HCT116 (cell line): ENCODE data around the gene JDP2. TPM values are rescaled to one million over a fixed set of nuclear protein-coding genes. Genes with fewer than 3 reads are reported as not detected.

Experiments
- ATAC-seq: fragments of 200-7000 bp; cut with Tn5 transposase; 2 replicates; pipeline ENCODE4 v1.9.1; 2020; ENCODE audit warnings: mild to moderate bottlenecking, moderate library complexity
- BruUV-seq: library from RNA; stranded (reverse); fragments of 400-500 nt; replicated peaks from 2 replicates; lab custom pipeline; 2021; lab: Mats Ljungman, UMichigan
- CTCF ChIA-PET: fragments of 300-600 bp; sonication (Branson Sonifier 250); formaldehyde crosslinking; loops from one replicate; lab custom pipeline; 2021; ENCODE audit warnings: antibody characterized with exemption; lab: Charles Lee
- POLR2A ChIA-PET: fragments of 300-600, 350-600 bp; sonication (Branson Sonifier 250); formaldehyde crosslinking; loops from one replicate; lab custom pipeline; 2021; ENCODE audit warnings: antibody characterized with exemption; lab: Charles Lee
- RAD21 ChIA-PET, 2 experiments: fragments of 300-600 bp; sonication (Branson Sonifier 250); formaldehyde crosslinking; loops; one replicate each; lab custom pipeline; 2023; ENCODE audit warnings: low total read pairs in 2 of 2; ENCODE audit not compliant: uncharacterized antibody in 2 of 2, unreplicated experiment in 2 of 2, low non-redundant PET in 1 of 2; lab: Charles Lee
- DNase-seq: peaks from one replicate; pipeline ENCODE4 v3.0.0-alpha.2; 2010; ENCODE audit warnings: low read depth, low spot score
- H2AFZ ChIP-seq: fragments of 200-600 bp; shearing (Covaris generic), sonication (generic); 2 replicates; pipeline ENCODE4 v1.6.1; 2017; ENCODE audit warnings: low read depth, mixed run types, mixed read lengths, antibody characterized with exemption, low read length; ENCODE audit not compliant: poor library complexity, severe bottlenecking
- H3K27ac ChIP-seq: 2 replicates; pipeline ENCODE4 v1.5.1; 2012; ENCODE audit warnings: low read depth, low read length
- H3K27me3 ChIP-seq: fragments of 200-600 bp; sonication (generic); 2 replicates; pipeline ENCODE4 v1.6.1; 2016; ENCODE audit warnings: mixed run types, low read length, mixed read lengths; ENCODE audit not compliant: insufficient read depth
- H3K36me3 ChIP-seq, 2 experiments: fragments of 200-500 bp in 1 of 2; fragments of 200-600 bp in 1 of 2; sonication (Bioruptor generic) in 1 of 2; sonication (generic) in 1 of 2; 2 replicates each; pipeline versions ENCODE4 v1.5.1 to v1.6.1; 2014 to 2016; ENCODE audit warnings: low read length in 2 of 2, inconsistent platforms in 1 of 2, mixed read lengths in 1 of 2, mixed run types in 1 of 2; ENCODE audit not compliant: insufficient read depth in 2 of 2, control insufficient read depth in 1 of 2
- H3K4me1 ChIP-seq, 2 experiments: fragments of 200-600 bp in 1 of 2; sonication (generic) in 1 of 2; 2 replicates each; pipeline versions ENCODE4 v1.5.1 to v1.6.1; 2012 to 2017; ENCODE audit warnings: low read length in 2 of 2, inconsistent platforms in 1 of 2, mild to moderate bottlenecking in 1 of 2, mixed read lengths in 1 of 2, mixed run types in 1 of 2, moderate library complexity in 1 of 2; ENCODE audit not compliant: insufficient read depth in 2 of 2, control insufficient read depth in 1 of 2
- H3K4me2 ChIP-seq: fragments of 200-600 bp; sonication (generic); 2 replicates; pipeline ENCODE4 v1.6.1; 2017; ENCODE audit warnings: mixed run types, low read length, mixed read lengths
- H3K4me3 ChIP-seq, 2 experiments: fragments of 200-600 bp in 1 of 2; sonication (generic) in 1 of 2; replicated peaks in 1 of 2; 2 replicates each; pipeline ENCODE4 v1.5.1; 2011 to 2016; ENCODE audit warnings: low read length in 2 of 2, control low read depth in 1 of 2, low read depth in 1 of 2, mild to moderate bottlenecking in 1 of 2, mixed read lengths in 1 of 2, mixed run types in 1 of 2
- H3K79me2 ChIP-seq: fragments of 200-600 bp; sonication (generic); 2 replicates; pipeline ENCODE4 v1.6.1; 2017; ENCODE audit warnings: mild to moderate bottlenecking, mixed run types, low read length, moderate library complexity, mixed read lengths; ENCODE audit not compliant: insufficient read depth
- H3K9ac ChIP-seq: fragments of 200-600 bp; sonication (generic); 2 replicates; pipeline ENCODE4 v1.6.1; 2016; ENCODE audit warnings: low read length, mixed read lengths
- H3K9me2 ChIP-seq: fragments of 200-600 bp; sonication (generic), shearing (Covaris generic); 2 replicates; pipeline ENCODE4 v1.6.1; 2017; ENCODE audit warnings: mixed run types, mild to moderate bottlenecking, moderate library complexity; ENCODE audit not compliant: insufficient read depth
- H3K9me3 ChIP-seq, 2 experiments: fragments of 200-500 bp in 1 of 2; fragments of 200-600 bp in 1 of 2; sonication (Bioruptor generic) in 1 of 2; sonication (generic) in 1 of 2; 2 replicates each; pipeline ENCODE4 v1.6.1; 2014 to 2017; ENCODE audit warnings: low read length in 2 of 2, mixed read lengths in 2 of 2, inconsistent platforms in 1 of 2, low read depth in 1 of 2, mild to moderate bottlenecking in 1 of 2, mixed run types in 1 of 2, moderate library complexity in 1 of 2; ENCODE audit not compliant: control insufficient read depth in 1 of 2, insufficient read depth in 1 of 2
- H4K20me1 ChIP-seq: fragments of 200-600 bp; sonication (generic), shearing (Covaris generic); 2 replicates; pipeline ENCODE4 v1.6.1; 2017; ENCODE audit warnings: mixed run types, mild to moderate bottlenecking, moderate library complexity; ENCODE audit not compliant: insufficient read depth
- ATF3 ChIP-seq: IDR thresholded peaks from 2 replicates; pipeline ENCODE4 v1.6.1; 2012
- EGR1 ChIP-seq: IDR thresholded peaks from 2 replicates; pipeline ENCODE4 v1.6.1; 2012; ENCODE audit warnings: low read depth
- ELF1 ChIP-seq: IDR thresholded peaks from 2 replicates; pipeline ENCODE4 v1.6.1; 2012; ENCODE audit warnings: low read depth, borderline replicate concordance
- EZH2phosphoT487 ChIP-seq: fragments of 200-600 bp; IDR thresholded peaks from 2 replicates; pipeline ENCODE4 v1.6.1; 2018; ENCODE audit warnings: antibody characterized with exemption, borderline replicate concordance
- FOSL1 ChIP-seq: IDR thresholded peaks from 2 replicates; pipeline ENCODE4 v1.6.1; 2012; ENCODE audit warnings: low read depth
- MAX ChIP-seq: IDR thresholded peaks from 2 replicates; pipeline ENCODE4 v1.6.1; 2012
- POLR2A ChIP-seq: IDR thresholded peaks from 2 replicates; pipeline ENCODE4 v1.7.0; 2011; ENCODE audit warnings: borderline replicate concordance; ENCODE audit not compliant: insufficient read depth, insufficient read length; ENCODE audit errors: extremely low read depth
- POLR2AphosphoS5 ChIP-seq: IDR thresholded peaks from 2 replicates; pipeline ENCODE4 v1.6.1; 2011; ENCODE audit warnings: mild to moderate bottlenecking, low read depth, low read length, moderate library complexity
- RAD21 ChIP-seq: IDR thresholded peaks from 2 replicates; pipeline ENCODE4 v1.6.1; 2012; ENCODE audit warnings: low read depth, mild to moderate bottlenecking
- SIN3A ChIP-seq: IDR thresholded peaks from 2 replicates; pipeline ENCODE4 v1.6.1; 2012; ENCODE audit warnings: low read depth
- SP1 ChIP-seq: IDR thresholded peaks from 2 replicates; pipeline ENCODE4 v1.6.1; 2012; ENCODE audit warnings: low read depth
- TCF7L2 ChIP-seq: IDR thresholded peaks from 2 replicates; pipeline ENCODE4 v1.7.0; 2011; ENCODE audit warnings: borderline replicate concordance, inconsistent platforms; ENCODE audit not compliant: insufficient read depth, insufficient read length; ENCODE audit errors: extremely low read depth
- ZBTB33 ChIP-seq: IDR thresholded peaks from 2 replicates; pipeline ENCODE4 v1.6.1; 2011; ENCODE audit warnings: mild to moderate bottlenecking, low read length, moderate library complexity; ENCODE audit not compliant: insufficient replicate concordance; ENCODE audit errors: extremely low read depth
- ZFX ChIP-seq: fragments of 450-650 bp; IDR thresholded peaks from 2 replicates; pipeline ENCODE4 v1.6.1; 2017
- intact Hi-C: fragments of 100-400 bp; cut with micrococcal nuclease; formaldehyde crosslinking; loops from 2 replicates; pipeline ENCODE4 v1.10.0; 2022
- total RNA-seq: library from RNA; stranded (reverse); gene quantifications from one replicate; pipeline ENCODE4 v1.2.1, GENCODE V29; 2021; ENCODE audit not compliant: unreplicated experiment
- TF ChIP-seq, protein P1 (sequence below): IDR thresholded peaks from 2 replicates; pipeline ENCODE4 v1.6.1; 2012; ENCODE audit warnings: low read depth

JDP2 gene
- total RNA-seq, 1 experiment from 2014 or later = 25.4 TPM

GRCh38 chr14:75432411-75432810 is 4.6 kb downstream of the JDP2 start (continued):
- TF ChIP-seq, protein P1, sequence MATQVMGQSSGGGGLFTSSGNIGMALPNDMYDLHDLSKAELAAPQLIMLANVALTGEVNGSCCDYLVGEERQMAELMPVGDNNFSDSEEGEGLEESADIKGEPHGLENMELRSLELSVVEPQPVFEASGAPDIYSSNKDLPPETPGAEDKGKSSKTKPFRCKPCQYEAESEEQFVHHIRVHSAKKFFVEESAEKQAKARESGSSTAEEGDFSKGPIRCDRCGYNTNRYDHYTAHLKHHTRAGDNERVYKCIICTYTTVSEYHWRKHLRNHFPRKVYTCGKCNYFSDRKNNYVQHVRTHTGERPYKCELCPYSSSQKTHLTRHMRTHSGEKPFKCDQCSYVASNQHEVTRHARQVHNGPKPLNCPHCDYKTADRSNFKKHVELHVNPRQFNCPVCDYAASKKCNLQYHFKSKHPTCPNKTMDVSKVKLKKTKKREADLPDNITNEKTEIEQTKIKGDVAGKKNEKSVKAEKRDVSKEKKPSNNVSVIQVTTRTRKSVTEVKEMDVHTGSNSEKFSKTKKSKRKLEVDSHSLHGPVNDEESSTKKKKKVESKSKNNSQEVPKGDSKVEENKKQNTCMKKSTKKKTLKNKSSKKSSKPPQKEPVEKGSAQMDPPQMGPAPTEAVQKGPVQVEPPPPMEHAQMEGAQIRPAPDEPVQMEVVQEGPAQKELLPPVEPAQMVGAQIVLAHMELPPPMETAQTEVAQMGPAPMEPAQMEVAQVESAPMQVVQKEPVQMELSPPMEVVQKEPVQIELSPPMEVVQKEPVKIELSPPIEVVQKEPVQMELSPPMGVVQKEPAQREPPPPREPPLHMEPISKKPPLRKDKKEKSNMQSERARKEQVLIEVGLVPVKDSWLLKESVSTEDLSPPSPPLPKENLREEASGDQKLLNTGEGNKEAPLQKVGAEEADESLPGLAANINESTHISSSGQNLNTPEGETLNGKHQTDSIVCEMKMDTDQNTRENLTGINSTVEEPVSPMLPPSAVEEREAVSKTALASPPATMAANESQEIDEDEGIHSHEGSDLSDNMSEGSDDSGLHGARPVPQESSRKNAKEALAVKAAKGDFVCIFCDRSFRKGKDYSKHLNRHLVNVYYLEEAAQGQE = no peak
- TF ChIP-seq RAD21 = no peak
- TF ChIP-seq FOSL1 = no peak
- TF ChIP-seq MAX = no peak
- TF ChIP-seq POLR2A = no peak
- no peak for TF ChIP-seq ELF1
- no peak for TF ChIP-seq ZFX

DNA sequence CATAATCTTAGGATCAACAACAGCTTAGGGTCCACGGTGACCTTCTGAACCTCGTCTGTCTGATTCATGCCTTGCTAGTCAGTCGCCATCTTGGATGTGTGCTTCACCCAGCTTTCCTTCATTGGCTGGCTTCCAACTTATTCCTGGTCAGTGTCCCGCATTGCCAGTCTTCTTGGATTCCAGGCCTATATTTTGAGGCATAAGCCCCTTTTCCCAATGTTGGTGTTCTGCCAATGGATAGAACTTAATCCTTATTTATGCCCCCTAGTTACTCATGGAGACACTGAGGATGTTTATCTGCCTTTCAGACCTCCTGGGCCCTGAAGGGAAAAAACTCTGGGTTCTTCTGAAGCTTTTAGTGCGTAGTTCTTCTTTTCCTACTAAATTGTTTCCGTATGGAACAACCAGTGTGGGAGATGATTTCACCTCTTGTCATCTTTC is 5.8 kb downstream of the JDP2 start:
- no peaks in the 10 kb centered on the region for H3K27me3 ChIP-seq
- no peak overlapping the region for H2AFZ ChIP-seq
- H3K4me3 ChIP-seq = no peak overlapping the region
- no TSS peak for BruUV-seq
- no peaks in the 10 kb centered on the region for H3K9me2 ChIP-seq
- no peak for ATAC-seq
- H3K9me3 ChIP-seq = no peaks in the 10 kb centered on the region
- H4K20me1 ChIP-seq = no peaks in the 10 kb centered on the region
- DNase-seq = no peak
- POLR2A ChIA-PET = no interaction called here
- CTCF ChIA-PET = no interaction called here
- intact Hi-C loops = no loop called here
- H3K9ac ChIP-seq = no peak overlapping the region
- RAD21 ChIA-PET = interaction anchor here in 1 of 2 experiments (0.7 kb wide), 1 partner anchor 125 kb away, joined by 3 read pairs; no protein-coding TSS in a partner anchor
- H3K4me2 ChIP-seq = no peak overlapping the region
- H3K36me3 ChIP-seq = 0 out of 4 replicates have a peak, but pooled peaks cover 0 to 2% of the 10 kb centered on the region in 2 experiments
- no peak overlapping the region for H3K27ac ChIP-seq
- no peaks in the 10 kb centered on the region for H3K79me2 ChIP-seq
- H3K4me1 ChIP-seq = peaks cover 6 to 9% of the 10 kb centered on the region in 2 experiments
- no peak for TF ChIP-seq ATF3
- TF ChIP-seq TCF7L2 = no peak
- TF ChIP-seq MAX = no peak
- no peak for TF ChIP-seq EGR1
- no peak for TF ChIP-seq FOSL1
- TF ChIP-seq POLR2AphosphoS5 = no peak
- no peak for TF ChIP-seq SIN3A
- no peak for TF ChIP-seq SP1
- no peak for TF ChIP-seq ZFX
- no peak for TF ChIP-seq EZH2phosphoT487
- TF ChIP-seq ZBTB33 = no peak
- no peak for TF ChIP-seq ELF1
- TF ChIP-seq RAD21 = no peak
- TF ChIP-seq, protein P1 = no peak
